Lower leg skin (tissue), 3 donors: ENCODE measurements around the gene EPHX1.

Source experiments
- CTCF ChIP-seq, 3 donors: fragments of 450-650 bp; IDR thresholded peaks; one replicate each; pipeline ENCODE4 v1.5.1; 2016; ENCODE audit warnings: antibody characterized with exemption in 3 of 3, mild to moderate bottlenecking in 3 of 3, moderate library complexity in 2 of 3
- POLR2A ChIP-seq, 2 donors: fragments of 450-650 bp; IDR thresholded peaks; one replicate each; pipeline ENCODE4 v1.6.1; 2016 to 2017; ENCODE audit warnings: antibody characterized with exemption in 2 of 2, mild to moderate bottlenecking in 1 of 2, moderate library complexity in 1 of 2

GRCh38 chr1:225857256-225857655 lies 47.3 kb downstream of the EPHX1 start:
- TF ChIP-seq POLR2A (IDR thresholded peaks at IDR 0.05) (no peak), CTCF (IDR thresholded peaks at IDR 0.05) (no peak)
